Calu3 (cell line): ENCODE data around the gene HSP90AB1. TPM values are rescaled to one million over a fixed set of nuclear protein-coding genes. Genes with fewer than 3 reads are reported as not detected.

Experiments used
- BruUV-seq: library from RNA; stranded (reverse); fragments of 400-500 nt; replicated peaks from 2 replicates; lab custom pipeline; 2021; lab: Mats Ljungman, UMichigan
- CTCF ChIA-PET: fragments of 300-600 bp; sonication (Branson Sonifier 250); formaldehyde crosslinking; loops from one replicate; lab custom pipeline; 2022; ENCODE audit warnings: antibody characterized with exemption; lab: Charles Lee
- DNase-seq: peaks from one replicate; pipeline ENCODE4 v3.0.0; 2022
- H3K27ac Mint-ChIP-seq: one replicate; pipeline ENCODE4 v1.8.0; 2022; ENCODE audit warnings: mixed read lengths; ENCODE audit not compliant: unreplicated experiment
- H3K27me3 Mint-ChIP-seq: one replicate; pipeline ENCODE4 v1.8.0; 2022; ENCODE audit warnings: mixed read lengths; ENCODE audit not compliant: unreplicated experiment
- H3K36me3 Mint-ChIP-seq: one replicate; pipeline ENCODE4 v1.8.0; 2022; ENCODE audit warnings: mild to moderate bottlenecking, moderate library complexity, mixed read lengths; ENCODE audit not compliant: insufficient read depth, unreplicated experiment
- H3K4me1 Mint-ChIP-seq: one replicate; pipeline ENCODE4 v1.8.0; 2022; ENCODE audit warnings: mild to moderate bottlenecking, low read depth, mixed read lengths; ENCODE audit not compliant: unreplicated experiment
- H3K4me3 Mint-ChIP-seq: one replicate; pipeline ENCODE4 v1.8.0; 2022; ENCODE audit warnings: mild to moderate bottlenecking, low read depth, moderate library complexity, mixed read lengths; ENCODE audit not compliant: unreplicated experiment
- H3K9me3 Mint-ChIP-seq: one replicate; pipeline ENCODE4 v1.8.0; 2022; ENCODE audit warnings: low read depth, mixed read lengths; ENCODE audit not compliant: unreplicated experiment
- intact Hi-C: fragments of 100-400 bp; cut with micrococcal nuclease; formaldehyde crosslinking; loops from one replicate; pipeline ENCODE4 v1.10.0; 2022; ENCODE audit not compliant: unreplicated experiment
- total RNA-seq: library from RNA; stranded (reverse); gene quantifications from 2 replicates; pipeline ENCODE4 v1.2.3, GENCODE V29; 2022
- TF ChIP-seq, protein P1 (sequence below): fragments of 200-600 bp; IDR thresholded peaks from one replicate; pipeline ENCODE4 v1.8.0; 2022; ENCODE audit warnings: antibody characterized with exemption; ENCODE audit not compliant: unreplicated experiment

The HSP90AB1 gene
- total RNA-seq, 1 experiment from 2014 or later: 2,073 TPM

- Mint-ChIP-seq H3K9me3 (no peaks in the 10 kb centered on the region), H3K36me3 (peaks cover 58% of the 10 kb centered on the region), H3K4me1 (peaks cover 45% of the 10 kb centered on the region), H3K27ac (peak overlapping the region; percentile 80), H3K4me3 (peak overlapping the region; percentile 98), H3K27me3 (peaks cover 25% of the 10 kb centered on the region)
- intact Hi-C loops: no loop called here
- CTCF ChIA-PET: interaction anchor here (0.5 to 1.3 kb wide), 3 partner anchors 26 to 91 kb away, joined by 3 to 5 read pairs (median 3); no protein-coding TSS in a partner anchor
- TF ChIP-seq, protein P1, sequence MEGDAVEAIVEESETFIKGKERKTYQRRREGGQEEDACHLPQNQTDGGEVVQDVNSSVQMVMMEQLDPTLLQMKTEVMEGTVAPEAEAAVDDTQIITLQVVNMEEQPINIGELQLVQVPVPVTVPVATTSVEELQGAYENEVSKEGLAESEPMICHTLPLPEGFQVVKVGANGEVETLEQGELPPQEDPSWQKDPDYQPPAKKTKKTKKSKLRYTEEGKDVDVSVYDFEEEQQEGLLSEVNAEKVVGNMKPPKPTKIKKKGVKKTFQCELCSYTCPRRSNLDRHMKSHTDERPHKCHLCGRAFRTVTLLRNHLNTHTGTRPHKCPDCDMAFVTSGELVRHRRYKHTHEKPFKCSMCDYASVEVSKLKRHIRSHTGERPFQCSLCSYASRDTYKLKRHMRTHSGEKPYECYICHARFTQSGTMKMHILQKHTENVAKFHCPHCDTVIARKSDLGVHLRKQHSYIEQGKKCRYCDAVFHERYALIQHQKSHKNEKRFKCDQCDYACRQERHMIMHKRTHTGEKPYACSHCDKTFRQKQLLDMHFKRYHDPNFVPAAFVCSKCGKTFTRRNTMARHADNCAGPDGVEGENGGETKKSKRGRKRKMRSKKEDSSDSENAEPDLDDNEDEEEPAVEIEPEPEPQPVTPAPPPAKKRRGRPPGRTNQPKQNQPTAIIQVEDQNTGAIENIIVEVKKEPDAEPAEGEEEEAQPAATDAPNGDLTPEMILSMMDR: no peak
- TSS peak; percentile 97 for BruUV-seq
- peak; percentile 65 for DNase-seq
Measured at GRCh38 chr6:44263354-44264100, 16.6 kb downstream of the HSP90AB1 start.

- TF ChIP-seq, protein P1: no peak
- Mint-ChIP-seq H3K4me3 (peak overlapping the region; percentile 98), H3K4me1 (peaks cover 39% of the 10 kb centered on the region), H3K36me3 (peaks cover 53% of the 10 kb centered on the region), H3K9me3 (no peaks in the 10 kb centered on the region), H3K27me3 (peaks cover 34% of the 10 kb centered on the region), H3K27ac (peak overlapping the region; percentile 80)
- no TSS peak for BruUV-seq
- intact Hi-C loops: no loop called here
- DNase-seq: peak; percentile 43
- CTCF ChIA-PET: interaction anchor here (0.6 to 1.4 kb wide), 5 partner anchors 13 to 543 kb away, joined by 3 to 5 read pairs (median 3); partner anchors contain the start of gene AARS2
Measured at GRCh38 chr6:44264154-44265006, 17.5 kb downstream of the HSP90AB1 start.

DNA sequence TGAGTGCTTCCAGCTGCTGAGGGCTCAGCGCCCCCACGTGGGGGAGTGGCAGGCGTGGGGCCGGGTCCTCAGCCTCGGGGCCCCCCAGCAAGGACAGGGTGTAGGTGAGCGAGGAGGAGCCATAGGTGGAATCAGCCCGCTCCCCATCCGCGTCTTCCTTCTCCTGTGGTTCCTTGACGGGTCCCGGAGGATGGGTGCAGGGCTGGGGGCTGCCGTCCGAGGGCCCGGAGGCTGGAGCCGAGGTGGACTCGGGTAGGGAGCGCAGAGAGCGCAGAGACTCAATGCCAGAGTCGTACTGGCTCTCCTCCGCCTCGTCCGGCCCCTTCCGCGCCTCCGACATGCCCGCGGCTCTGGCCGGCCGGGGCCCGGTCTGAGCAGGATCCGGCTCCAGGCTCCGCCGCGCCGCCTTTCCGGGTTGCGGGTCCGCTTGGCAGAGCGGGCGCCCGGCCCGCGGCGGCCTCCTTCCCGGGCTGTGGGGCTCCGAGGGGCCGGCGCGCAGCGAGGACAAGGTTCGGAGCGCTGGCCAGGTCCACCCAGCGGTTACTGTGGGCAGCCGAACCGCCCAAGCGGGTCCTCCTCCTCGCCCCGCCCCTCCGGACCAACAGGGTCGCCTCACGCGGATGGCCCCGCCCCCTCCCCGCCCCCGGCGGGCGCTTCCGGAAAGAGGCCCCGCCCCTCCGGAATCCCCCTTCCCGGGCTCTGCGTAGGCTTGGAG is 18.3 kb downstream of the HSP90AB1 start, which contains the start of gene NFKBIE:
Gene NFKBIE (minus strand): TSS at position 545 of the 715 bp plus-strand sequence. CDS start 205 bp downstream, at position 340.
- intact Hi-C loops: no loop called here
- TF ChIP-seq, protein P1: peak; percentile 52
- CTCF ChIA-PET: interaction anchor here (0.6 to 1.4 kb wide), 2 partner anchors 48 to 544 kb away, joined by 3 to 5 read pairs; partner anchors contain the start of gene AARS2
- BruUV-seq: TSS peak; percentile 64
- H3K27ac Mint-ChIP-seq: peak within 1 kb of the TSS; percentile 80
- peaks cover 49% of the 10 kb centered on the region for H3K36me3 Mint-ChIP-seq
- DNase-seq: peak; percentile 99
- peak within 1 kb of the TSS; percentile 98 for H3K4me3 Mint-ChIP-seq
- H3K4me1 Mint-ChIP-seq: peaks cover 39% of the 10 kb centered on the region
- H3K27me3 Mint-ChIP-seq: peaks cover 41% of the 10 kb centered on the region
- no peaks in the 10 kb centered on the region for H3K9me3 Mint-ChIP-seq
